A549 (cell line): ENCODE results near the gene ASB2. TPM values are rescaled to one million over a fixed set of nuclear protein-coding genes. Genes with fewer than 3 reads are reported as not detected.

Experiments used
- ATAC-seq, 2 experiments: fragments of 200-7000 bp in 1 of 2; fragments of >200 bp in 1 of 2; cut with Nextera tagmentation in 1 of 2; cut with Tn5 transposase in 1 of 2; 3 replicates each; pipeline versions ENCODE4 v1.8.0 to v1.9.1; 2018 to 2020; ENCODE audit warnings: mild to moderate bottlenecking in 1 of 2, moderate library complexity in 1 of 2
- CTCF ChIA-PET: fragments of 300-600 bp; sonication (Branson Sonifier 250); formaldehyde crosslinking; extraction: SDS; loops from one replicate; lab custom pipeline; 2021; ENCODE audit warnings: antibody characterized with exemption, inconsistent platforms; lab: Yijun Ruan, JAX
- POLR2A ChIA-PET: fragments of 350-600 bp; formaldehyde crosslinking; extraction: SDS; loops from one replicate; lab custom pipeline; 2021; ENCODE audit warnings: antibody characterized with exemption, inconsistent platforms; lab: Yijun Ruan, JAX
- DNase-seq, 2 experiments: peaks; one replicate each; pipeline versions ENCODE4 v3.0.0 to v3.0.0-alpha.2; 2011 to 2016; ENCODE audit warnings: low read depth in 1 of 2, low spot score in 1 of 2
- FAIRE-seq: peaks from 2 replicates; lab custom pipeline; 2011; peaks lifted over from hg19 to GRCh38; lab: Jason Lieb, UNC
- H3K27ac ChIP-seq, 2 experiments: fragments of >200 bp; sonication (Bioruptor Twin); formaldehyde crosslinking; 3 replicates each; pipeline ENCODE4 v1.5.1; 2016 to 2017
- H3K4me1 ChIP-seq: fragments of >200 bp; sonication (Bioruptor Twin); formaldehyde crosslinking; 3 replicates; pipeline ENCODE4 v1.6.1; 2016
- H3K4me2 ChIP-seq: fragments of >200 bp; sonication (Bioruptor Twin); formaldehyde crosslinking; 3 replicates; pipeline ENCODE4 v1.6.1; 2016
- H3K4me3 ChIP-seq: fragments of >200 bp; sonication (Bioruptor Twin); formaldehyde crosslinking; 3 replicates; pipeline ENCODE4 v1.5.1; 2016
- H3K9me3 ChIP-seq: fragments of >200 bp; sonication (Bioruptor Twin); formaldehyde crosslinking; 3 replicates; pipeline ENCODE4 v1.6.1; 2016
- CEBPB ChIP-seq, 2 experiments: fragments of >200 bp in 1 of 2; sonication (Bioruptor Twin) in 1 of 2; formaldehyde crosslinking in 1 of 2; IDR thresholded peaks; 2 replicates each; pipeline ENCODE4 v1.6.1; 2012 to 2016
- CHD4 ChIP-seq: fragments of 200-600 bp; sonication (generic); IDR thresholded peaks from 2 replicates; pipeline ENCODE4 v1.6.1; 2016; ENCODE audit warnings: antibody characterized with exemption, mild to moderate bottlenecking, borderline replicate concordance
- ESRRA ChIP-seq: fragments of 150-350 bp; IDR thresholded peaks from 2 replicates; pipeline ENCODE4 v1.6.1; 2014; ENCODE audit warnings: mild to moderate bottlenecking, low read length, borderline replicate concordance
- FOSL2 ChIP-seq, 2 experiments: fragments of 450-650 bp in 1 of 2; fragments of >200 bp in 1 of 2; sonication (Bioruptor Twin) in 1 of 2; formaldehyde crosslinking; IDR thresholded peaks; 2 replicates each; pipeline versions ENCODE4 v1.5.0 to v1.6.1; 2016 to 2020; ENCODE audit warnings: mild to moderate bottlenecking in 1 of 2, moderate library complexity in 1 of 2
- FOXS1 ChIP-seq: fragments of 250-450 bp; sonication (Bioruptor Pico); IDR thresholded peaks from 2 replicates; pipeline ENCODE4 v1.5.0; 2020; ENCODE audit warnings: mild to moderate bottlenecking, moderate library complexity
- GATA3 ChIP-seq: IDR thresholded peaks from 2 replicates; pipeline ENCODE4 v1.6.1; 2012; ENCODE audit warnings: borderline replicate concordance
- HDAC2 ChIP-seq: fragments of 200-600 bp; sonication (generic); IDR thresholded peaks from 2 replicates; pipeline ENCODE4 v1.6.1; 2016
- HEYL ChIP-seq: fragments of 250-450 bp; sonication (Bioruptor Pico); IDR thresholded peaks from 2 replicates; pipeline ENCODE4 v1.8.0; 2021; ENCODE audit warnings: mild to moderate bottlenecking, moderate library complexity
- JUN ChIP-seq, 2 experiments: fragments of >200 bp; sonication (Bioruptor Twin); formaldehyde crosslinking; IDR thresholded peaks; 2 replicates in 1 of 2; 3 replicates in 1 of 2; pipeline ENCODE4 v1.6.1; 2016 to 2017
- KDM1A ChIP-seq: fragments of 200-600 bp; sonication (generic); IDR thresholded peaks from 2 replicates; pipeline ENCODE4 v1.6.1; 2016; ENCODE audit warnings: low read depth, mild to moderate bottlenecking
- MAZ ChIP-seq: fragments of 150-350 bp; IDR thresholded peaks from 2 replicates; pipeline ENCODE4 v1.6.1; 2014; ENCODE audit warnings: antibody characterized with exemption, low read depth, low read length, borderline replicate concordance
- MYC ChIP-seq: IDR thresholded peaks from 2 replicates; pipeline ENCODE4 v1.6.1; 2012; ENCODE audit warnings: mild to moderate bottlenecking, inconsistent platforms, low read length, improper control_type of control experiment, borderline replicate concordance
- NPAS2 ChIP-seq: fragments of 250-450 bp; sonication (Bioruptor Pico); IDR thresholded peaks from 2 replicates; pipeline ENCODE4 v1.8.0; 2022; ENCODE audit warnings: mild to moderate bottlenecking, moderate library complexity, borderline replicate concordance
- NR3C1 ChIP-seq: fragments of >200 bp; sonication (Bioruptor Twin); formaldehyde crosslinking; IDR thresholded peaks from 3 replicates; pipeline ENCODE4 v1.6.1; 2017
- PHF8 ChIP-seq: fragments of 200-600 bp; sonication (generic); IDR thresholded peaks from 2 replicates; pipeline ENCODE4 v1.6.1; 2016; ENCODE audit warnings: low read depth, mild to moderate bottlenecking, antibody characterized with exemption, moderate library complexity, borderline replicate concordance
- RCOR1 ChIP-seq: fragments of 150-350 bp; IDR thresholded peaks from 2 replicates; pipeline ENCODE4 v1.6.1; 2014; ENCODE audit warnings: antibody characterized with exemption, low read length, low read depth
- RFX5 ChIP-seq: fragments of 450-650 bp; IDR thresholded peaks from 2 replicates; pipeline ENCODE4 v1.7.1; 2014; ENCODE audit warnings: antibody characterized with exemption, mild to moderate bottlenecking, moderate library complexity
- RNF2 ChIP-seq: fragments of 200-600 bp; sonication (generic); IDR thresholded peaks from 2 replicates; pipeline ENCODE4 v1.6.1; 2016; ENCODE audit warnings: low read depth, mild to moderate bottlenecking, antibody characterized with exemption, moderate library complexity, borderline replicate concordance
- TFCP2L1 ChIP-seq: fragments of 250-450 bp; sonication (Bioruptor Pico); IDR thresholded peaks from 2 replicates; pipeline ENCODE4 v1.5.0; 2021; ENCODE audit warnings: mild to moderate bottlenecking
- TP53 ChIP-seq: fragments of 250-450 bp; sonication (Bioruptor Pico); IDR thresholded peaks from 2 replicates; pipeline ENCODE4 v1.5.0; 2021; ENCODE audit warnings: mild to moderate bottlenecking, moderate library complexity
- ZC3H11A ChIP-seq: fragments of 450-650 bp; IDR thresholded peaks from 2 replicates; pipeline ENCODE4 v1.6.1; 2014; ENCODE audit warnings: antibody characterized with exemption, mild to moderate bottlenecking
- WGBS: methylation state at CpG from one replicate; pipeline ENCODE4 v1.1.6; 2017; ENCODE audit errors: missing lambda C conversion rate; 5-methylcytosine and 5-hydroxymethylcytosine counted together
- polyA plus RNA-seq, 4 experiments: library from polyadenylated mRNA; depleted of rRNA in 3 of 4; stranded (reverse); fragments of >200 nt; fragmentation: RNase III in 1 of 4; extraction: RNeasy Plus Mini Kit Qiagen cat#74134 plus additional on column Dnase treatment in 1 of 4; gene quantifications; 2 replicates in 3 of 4; 3 replicates in 1 of 4; pipeline ENCODE4 v1.2.3, GENCODE V29; 2011 to 2017
- TF ChIP-seq, protein P1 (sequence below): fragments of 250-450 bp; sonication (Bioruptor Pico); IDR thresholded peaks from 2 replicates; pipeline ENCODE4 v1.5.0; 2020; ENCODE audit warnings: low read depth, mild to moderate bottlenecking, moderate library complexity
- TF ChIP-seq, protein P2 (sequence below): fragments of 250-450 bp; sonication (Bioruptor Pico); IDR thresholded peaks from 2 replicates; pipeline ENCODE4 v1.5.0; 2021; ENCODE audit warnings: mild to moderate bottlenecking, moderate library complexity, borderline replicate concordance
- TF ChIP-seq, protein P3 (sequence below): IDR thresholded peaks from 2 replicates; pipeline ENCODE4 v1.6.1; 2012
- TF ChIP-seq, protein P4 (sequence below): IDR thresholded peaks from 2 replicates; pipeline ENCODE4 v1.6.1; 2012
- TF ChIP-seq, protein P5 (sequence below): IDR thresholded peaks from 2 replicates; pipeline ENCODE4 v1.6.1; 2012; ENCODE audit warnings: low read depth, borderline replicate concordance

Gene ASB2
- polyA plus RNA-seq, 2 of the 4 experiments (the other 2 are of a cell fraction) = 0.03 to 0.10 TPM

DNA sequence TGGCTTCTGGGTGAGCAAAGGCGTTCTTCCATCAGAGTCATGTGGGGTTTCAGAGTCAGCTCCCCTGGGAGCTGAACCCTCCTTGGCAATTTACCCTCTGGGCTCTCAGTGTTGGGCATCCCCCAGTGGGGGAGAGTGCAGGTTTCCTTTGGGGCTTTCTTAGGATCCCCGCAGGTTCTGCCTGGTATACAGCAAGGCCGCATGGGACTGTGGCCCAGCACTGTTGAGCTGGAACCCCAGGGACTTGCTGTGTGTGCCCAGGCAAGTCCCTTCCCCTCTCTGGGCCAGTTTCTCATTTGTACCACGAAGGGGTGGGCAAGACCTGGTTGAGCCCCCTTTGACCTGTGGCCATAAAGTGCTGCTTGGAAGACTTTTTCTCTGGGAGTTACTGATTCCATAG lies 43.7 kb downstream of the ASB2 start:
- WGBS = 58% methylated on average over 4 of the region's 4 CpGs
- no peak for TF ChIP-seq FOXS1
- TF ChIP-seq, protein P1, sequence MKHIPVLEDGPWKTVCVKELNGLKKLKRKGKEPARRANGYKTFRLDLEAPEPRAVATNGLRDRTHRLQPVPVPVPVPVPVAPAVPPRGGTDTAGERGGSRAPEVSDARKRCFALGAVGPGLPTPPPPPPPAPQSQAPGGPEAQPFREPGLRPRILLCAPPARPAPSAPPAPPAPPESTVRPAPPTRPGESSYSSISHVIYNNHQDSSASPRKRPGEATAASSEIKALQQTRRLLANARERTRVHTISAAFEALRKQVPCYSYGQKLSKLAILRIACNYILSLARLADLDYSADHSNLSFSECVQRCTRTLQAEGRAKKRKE (CRISPR knock-in tag) = no peak
- POLR2A ChIA-PET = no interaction called here

DNA sequence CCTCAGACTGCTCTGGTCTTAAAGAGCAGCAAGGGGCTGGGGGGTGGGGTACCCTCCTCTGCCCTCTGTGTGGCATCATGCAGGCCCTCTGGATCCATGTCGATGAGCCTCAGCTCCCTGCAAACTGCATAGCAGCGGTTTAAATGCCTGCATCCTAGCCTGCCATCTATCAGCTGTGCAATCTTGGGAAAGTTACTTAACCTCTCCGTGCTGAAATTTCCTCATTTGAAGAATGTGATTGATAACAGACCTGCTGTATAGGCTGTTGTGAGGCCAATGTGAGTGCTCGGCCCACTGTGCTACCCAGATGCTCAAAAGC lies 45.4 kb downstream of the ASB2 start:
- 62% methylated on average over 4 of the region's 4 CpGs for WGBS
- Histone ChIP-seq H3K4me2 (no peak overlapping the region), H3K4me3 (no peak overlapping the region), H3K4me1 (no peaks in the 10 kb centered on the region), H3K27ac (no peak overlapping the region), H3K9me3 (no peaks in the 10 kb centered on the region)
- FAIRE-seq = no peak
- ATAC-seq = no peak
- ChIA-PET POLR2A (no interaction called here), CTCF (interaction anchor here (0.6 to 29.6 kb wide), 4 partner anchors 9 to 1206 kb away, joined by 3 to 601 read pairs (median 6); partner anchors contain the start of gene ASB2)
- no peak for DNase-seq
- no peak for TF ChIP-seq NR3C1
- TF ChIP-seq HEYL (CRISPR knock-in tag) = no peak
- no peak for TF ChIP-seq JUN (IDR thresholded peaks at IDR 0.05)
- TF ChIP-seq, protein P2, sequence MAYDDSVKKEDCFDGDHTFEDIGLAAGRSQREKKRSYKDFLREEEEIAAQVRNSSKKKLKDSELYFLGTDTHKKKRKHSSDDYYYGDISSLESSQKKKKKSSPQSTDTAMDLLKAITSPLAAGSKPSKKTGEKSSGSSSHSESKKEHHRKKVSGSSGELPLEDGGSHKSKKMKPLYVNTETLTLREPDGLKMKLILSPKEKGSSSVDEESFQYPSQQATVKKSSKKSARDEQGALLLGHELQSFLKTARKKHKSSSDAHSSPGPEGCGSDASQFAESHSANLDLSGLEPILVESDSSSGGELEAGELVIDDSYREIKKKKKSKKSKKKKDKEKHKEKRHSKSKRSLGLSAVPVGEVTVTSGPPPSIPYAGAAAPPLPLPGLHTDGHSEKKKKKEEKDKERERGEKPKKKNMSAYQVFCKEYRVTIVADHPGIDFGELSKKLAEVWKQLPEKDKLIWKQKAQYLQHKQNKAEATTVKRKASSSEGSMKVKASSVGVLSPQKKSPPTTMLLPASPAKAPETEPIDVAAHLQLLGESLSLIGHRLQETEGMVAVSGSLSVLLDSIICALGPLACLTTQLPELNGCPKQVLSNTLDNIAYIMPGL = no peak
- TF ChIP-seq, protein P3, sequence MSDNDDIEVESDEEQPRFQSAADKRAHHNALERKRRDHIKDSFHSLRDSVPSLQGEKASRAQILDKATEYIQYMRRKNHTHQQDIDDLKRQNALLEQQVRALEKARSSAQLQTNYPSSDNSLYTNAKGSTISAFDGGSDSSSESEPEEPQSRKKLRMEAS = no peak
- no peak for TF ChIP-seq RNF2
- TF ChIP-seq, protein P4, sequence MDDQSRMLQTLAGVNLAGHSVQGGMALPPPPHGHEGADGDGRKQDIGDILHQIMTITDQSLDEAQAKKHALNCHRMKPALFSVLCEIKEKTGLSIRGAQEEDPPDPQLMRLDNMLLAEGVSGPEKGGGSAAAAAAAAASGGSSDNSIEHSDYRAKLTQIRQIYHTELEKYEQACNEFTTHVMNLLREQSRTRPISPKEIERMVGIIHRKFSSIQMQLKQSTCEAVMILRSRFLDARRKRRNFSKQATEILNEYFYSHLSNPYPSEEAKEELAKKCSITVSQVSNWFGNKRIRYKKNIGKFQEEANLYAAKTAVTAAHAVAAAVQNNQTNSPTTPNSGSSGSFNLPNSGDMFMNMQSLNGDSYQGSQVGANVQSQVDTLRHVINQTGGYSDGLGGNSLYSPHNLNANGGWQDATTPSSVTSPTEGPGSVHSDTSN = no peak
- no peak for TF ChIP-seq CEBPB (IDR thresholded peaks at IDR 0.05)
- TF ChIP-seq RCOR1 = no peak
- no peak for TF ChIP-seq HDAC2
- no peak for TF ChIP-seq CHD4
- TF ChIP-seq TFCP2L1 (CRISPR knock-in tag) = no peak
- no peak for TF ChIP-seq NPAS2 (CRISPR knock-in tag)

More for the DNA sequence above, 43.7 kb downstream of the ASB2 start:
- CTCF ChIA-PET = interaction anchor here (0.6 to 29.6 kb wide), 5 partner anchors 35 to 210 kb away, joined by 3 to 601 read pairs (median 3); partner anchors contain the start of gene ASB2
- H3K4me1 ChIP-seq = no peaks in the 10 kb centered on the region
- no peak for ATAC-seq
- FAIRE-seq = no peak
- H3K27ac ChIP-seq = no peak overlapping the region
- H3K9me3 ChIP-seq = no peaks in the 10 kb centered on the region
- no peak for DNase-seq
- H3K4me2 ChIP-seq = no peak overlapping the region
- H3K4me3 ChIP-seq = no peak overlapping the region

DNA sequence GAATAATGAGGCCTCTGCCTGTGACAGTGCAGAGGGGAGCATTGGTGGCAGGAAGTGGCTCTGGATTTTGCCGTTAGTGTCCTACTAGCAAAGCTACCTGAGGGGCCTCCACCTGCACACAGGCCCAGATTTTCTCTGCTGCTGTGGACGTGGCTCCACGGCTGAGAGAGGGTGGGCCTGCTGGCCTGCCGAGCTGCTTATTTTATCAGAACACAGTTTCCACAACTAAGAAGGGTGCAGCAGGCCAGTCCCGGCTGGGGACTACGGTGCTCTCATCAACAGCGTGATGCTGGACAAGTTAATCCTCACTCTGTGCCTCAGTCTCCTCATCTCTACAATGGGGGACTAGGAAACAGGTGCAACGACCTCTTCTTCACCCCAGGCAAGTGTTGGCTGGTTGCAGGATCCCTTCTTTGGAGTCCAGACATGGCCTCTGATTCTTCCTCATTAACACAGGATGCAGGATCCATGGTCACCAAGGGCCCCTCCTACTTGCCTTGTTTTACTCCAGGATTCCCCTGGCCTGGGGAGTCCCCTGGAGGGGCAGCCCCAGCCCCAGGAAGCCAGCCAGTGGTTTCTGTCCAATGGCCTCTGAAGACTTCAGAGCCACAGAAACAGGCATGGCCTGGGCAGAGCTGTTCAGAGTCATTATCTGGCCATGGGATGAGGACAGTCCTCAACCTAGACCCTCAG lies 45.9 kb downstream of the ASB2 start:
- CTCF ChIA-PET = interaction anchor here (0.6 to 29.6 kb wide), 3 partner anchors 9 to 1207 kb away, joined by 3 to 601 read pairs (median 10); partner anchors contain the start of gene ASB2
- Histone ChIP-seq H3K4me2 (no peak overlapping the region), H3K9me3 (no peaks in the 10 kb centered on the region), H3K27ac (no peak overlapping the region), H3K4me3 (no peak overlapping the region), H3K4me1 (no peaks in the 10 kb centered on the region)
- TF ChIP-seq, protein P3 = no peak
- TF ChIP-seq RFX5 = no peak
- no peak for TF ChIP-seq CHD4
- no peak for TF ChIP-seq ESRRA
- TF ChIP-seq MAZ = no peak
- TF ChIP-seq MYC = no peak
- no peak for TF ChIP-seq KDM1A
- TF ChIP-seq FOSL2 (IDR thresholded peaks at IDR 0.05) = no peak
- no peak for TF ChIP-seq FOSL2 (CRISPR knock-in tag; IDR thresholded peaks at IDR 0.05)
- TF ChIP-seq PHF8 = no peak
- no peak for TF ChIP-seq ZC3H11A
- TF ChIP-seq GATA3 = no peak
- TF ChIP-seq, protein P5, sequence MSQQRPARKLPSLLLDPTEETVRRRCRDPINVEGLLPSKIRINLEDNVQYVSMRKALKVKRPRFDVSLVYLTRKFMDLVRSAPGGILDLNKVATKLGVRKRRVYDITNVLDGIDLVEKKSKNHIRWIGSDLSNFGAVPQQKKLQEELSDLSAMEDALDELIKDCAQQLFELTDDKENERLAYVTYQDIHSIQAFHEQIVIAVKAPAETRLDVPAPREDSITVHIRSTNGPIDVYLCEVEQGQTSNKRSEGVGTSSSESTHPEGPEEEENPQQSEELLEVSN = no peak
- no peak for TF ChIP-seq TP53 (CRISPR knock-in tag)
- FAIRE-seq (no peak), DNase-seq (no peak), ATAC-seq (no peak)
- POLR2A ChIA-PET = no interaction called here
- WGBS = 61% methylated on average over 8 of the region's 8 CpGs
